Measurements from ENCODE around the gene STYXL1.

DNA sequence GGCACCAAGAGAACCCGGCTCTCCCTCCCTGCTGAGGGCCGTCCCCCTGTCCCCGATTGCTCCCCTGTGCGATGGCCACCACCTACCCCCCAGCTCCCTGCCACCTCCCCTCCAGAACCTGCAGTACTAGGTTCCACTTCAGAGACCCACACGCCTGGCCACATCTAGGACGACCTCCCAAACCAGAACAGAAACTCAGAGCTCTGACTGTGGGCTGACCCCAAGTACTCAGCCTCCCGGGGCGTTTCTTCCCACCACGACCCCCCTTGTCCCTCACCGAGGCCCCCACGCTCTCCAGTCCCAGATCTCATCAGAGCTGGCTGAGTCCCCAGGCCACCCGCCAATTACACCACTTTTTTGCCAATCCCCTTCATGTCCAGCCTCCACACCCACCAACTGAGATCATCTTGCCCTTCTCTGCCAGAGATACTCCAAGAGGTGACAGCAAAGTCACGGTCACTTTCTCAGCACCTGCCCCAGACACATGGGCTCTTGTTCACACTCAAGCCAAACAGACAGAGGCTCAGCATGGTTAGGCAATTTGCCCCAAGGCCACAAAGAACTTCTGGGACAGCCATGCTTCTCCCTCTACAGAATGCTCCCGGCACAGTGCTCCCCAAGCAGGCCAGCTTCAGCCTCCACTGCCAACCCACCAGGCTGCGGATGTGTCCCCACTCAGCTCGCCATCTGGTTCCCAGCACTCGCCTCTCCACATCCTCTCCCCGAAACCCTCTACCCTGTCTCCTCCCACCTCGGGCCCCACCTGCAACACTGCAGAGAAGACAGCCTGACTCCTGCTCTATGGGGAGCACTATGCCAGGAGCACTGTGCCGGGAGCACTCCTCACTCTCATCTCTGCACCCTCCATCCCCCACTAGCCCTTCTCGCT, 58.1 kb downstream of the STYXL1 start:
- TF ChIP-seq, protein P1, sequence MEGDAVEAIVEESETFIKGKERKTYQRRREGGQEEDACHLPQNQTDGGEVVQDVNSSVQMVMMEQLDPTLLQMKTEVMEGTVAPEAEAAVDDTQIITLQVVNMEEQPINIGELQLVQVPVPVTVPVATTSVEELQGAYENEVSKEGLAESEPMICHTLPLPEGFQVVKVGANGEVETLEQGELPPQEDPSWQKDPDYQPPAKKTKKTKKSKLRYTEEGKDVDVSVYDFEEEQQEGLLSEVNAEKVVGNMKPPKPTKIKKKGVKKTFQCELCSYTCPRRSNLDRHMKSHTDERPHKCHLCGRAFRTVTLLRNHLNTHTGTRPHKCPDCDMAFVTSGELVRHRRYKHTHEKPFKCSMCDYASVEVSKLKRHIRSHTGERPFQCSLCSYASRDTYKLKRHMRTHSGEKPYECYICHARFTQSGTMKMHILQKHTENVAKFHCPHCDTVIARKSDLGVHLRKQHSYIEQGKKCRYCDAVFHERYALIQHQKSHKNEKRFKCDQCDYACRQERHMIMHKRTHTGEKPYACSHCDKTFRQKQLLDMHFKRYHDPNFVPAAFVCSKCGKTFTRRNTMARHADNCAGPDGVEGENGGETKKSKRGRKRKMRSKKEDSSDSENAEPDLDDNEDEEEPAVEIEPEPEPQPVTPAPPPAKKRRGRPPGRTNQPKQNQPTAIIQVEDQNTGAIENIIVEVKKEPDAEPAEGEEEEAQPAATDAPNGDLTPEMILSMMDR (conservative IDR thresholded peaks at IDR 0.05): no peak
- TF ChIP-seq ZFX (IDR thresholded peaks at IDR 0.05): no peak

Measured in C4-2B (cell line).